CD14-positive monocyte (primary cell): ENCODE results near the gene APBA2. TPM values are rescaled to one million over a fixed set of nuclear protein-coding genes. Genes with fewer than 3 reads are reported as not detected.

Experiments
- DNase-seq, 3 donors: peaks; one replicate each; pipeline ENCODE4 v3.0.0-alpha.2; 2011 to 2022
- H2AFZ ChIP-seq: 2 replicates; pipeline ENCODE4 v1.6.0; 2012; ENCODE audit warnings: mild to moderate bottlenecking, low read depth, low read length, inconsistent platforms; ENCODE audit not compliant: insufficient read depth, poor library complexity, severe bottlenecking
- H3K27ac ChIP-seq, 2 donors: 1 replicate in 1 of 2; 2 replicates in 1 of 2; pipeline ENCODE4 v1.5.1; 2012 to 2013; ENCODE audit warnings: low read length in 2 of 2, control low read depth in 1 of 2, inconsistent platforms in 1 of 2, low read depth in 1 of 2, mild to moderate bottlenecking in 1 of 2
- H3K27me3 ChIP-seq, 2 donors: one replicate each; pipeline versions ENCODE4 v1.6.0 to v1.6.1; 2011 to 2013; ENCODE audit warnings: low read length in 2 of 2; ENCODE audit not compliant: control insufficient read depth in 2 of 2, insufficient read depth in 2 of 2
- H3K36me3 ChIP-seq, 2 donors: replicated peaks in 1 of 2; 1 replicate in 1 of 2; 2 replicates in 1 of 2; pipeline versions ENCODE4 v1.5.1 to v1.6.1; 2012 to 2013; ENCODE audit warnings: low read length in 2 of 2, control low read depth in 1 of 2, inconsistent platforms in 1 of 2, mild to moderate bottlenecking in 1 of 2; ENCODE audit not compliant: insufficient read depth in 2 of 2, control insufficient read depth in 1 of 2
- H3K4me1 ChIP-seq, 2 donors: 1 replicate in 1 of 2; 2 replicates in 1 of 2; pipeline versions ENCODE4 v1.5.1 to v1.6.1; 2012 to 2013; ENCODE audit warnings: low read length in 2 of 2, control low read depth in 1 of 2, inconsistent platforms in 1 of 2, mild to moderate bottlenecking in 1 of 2, moderate library complexity in 1 of 2; ENCODE audit not compliant: insufficient read depth in 2 of 2, control insufficient read depth in 1 of 2
- H3K4me2 ChIP-seq: replicated peaks from 2 replicates; pipeline ENCODE3; 2012; ENCODE audit warnings: low read length, moderate library complexity, mild to moderate bottlenecking; ENCODE audit not compliant: poor library complexity, severe bottlenecking; ENCODE audit errors: extremely low read depth
- H3K4me3 ChIP-seq, 3 experiments: fragments of 200-600 bp in 1 of 3; sonication (generic) in 1 of 3; replicated peaks in 1 of 3; 1 replicate in 2 of 3; 2 replicates in 1 of 3; pipeline ENCODE4 v1.5.1; 2011 to 2013; ENCODE audit warnings: low read length in 3 of 3, mild to moderate bottlenecking in 3 of 3, control low read depth in 2 of 3, low read depth in 2 of 3, inconsistent platforms in 1 of 3, moderate library complexity in 1 of 3
- H3K79me2 ChIP-seq: 2 replicates; pipeline ENCODE4 v1.6.0; 2012; ENCODE audit warnings: mild to moderate bottlenecking, control low read depth, inconsistent platforms, low read length, moderate library complexity; ENCODE audit not compliant: insufficient read depth
- H3K9ac ChIP-seq: 2 replicates; pipeline ENCODE4 v1.6.0; 2017; ENCODE audit warnings: low read length, mild to moderate bottlenecking; ENCODE audit not compliant: insufficient read depth, poor library complexity, severe bottlenecking
- H3K9me3 ChIP-seq, 2 donors: replicated peaks in 1 of 2; 1 replicate in 1 of 2; 2 replicates in 1 of 2; pipeline versions ENCODE4 v1.5.1 to v1.6.1; 2012 to 2013; ENCODE audit warnings: low read length in 2 of 2, control low read depth in 1 of 2; ENCODE audit not compliant: control insufficient read depth in 1 of 2, insufficient read depth in 1 of 2
- H4K20me1 ChIP-seq: 2 replicates; pipeline ENCODE4 v1.6.0; 2012; ENCODE audit warnings: mild to moderate bottlenecking, low read length, control low read depth, moderate library complexity; ENCODE audit not compliant: insufficient read depth
- H3K27ac Mint-ChIP-seq, 7 donors: one replicate each; pipeline ENCODE4 v1.8.0; 2020; ENCODE audit warnings: mild to moderate bottlenecking in 7 of 7, mixed read lengths in 7 of 7, moderate library complexity in 6 of 7, inconsistent platforms in 2 of 7
- H3K27me3 Mint-ChIP-seq, 3 donors: one replicate each; pipeline ENCODE4 v1.8.0; 2021 to 2022; ENCODE audit warnings: low read depth in 3 of 3, mild to moderate bottlenecking in 3 of 3, mixed read lengths in 3 of 3, moderate library complexity in 3 of 3, inconsistent platforms in 1 of 3
- H3K36me3 Mint-ChIP-seq, 2 donors: one replicate each; pipeline ENCODE4 v1.8.0; 2020; ENCODE audit warnings: mixed read lengths in 2 of 2, inconsistent platforms in 1 of 2, mild to moderate bottlenecking in 1 of 2
- H3K4me1 Mint-ChIP-seq: one replicate; pipeline ENCODE4 v1.8.0; 2020; ENCODE audit warnings: mild to moderate bottlenecking, mixed read lengths
- H3K4me3 Mint-ChIP-seq, 2 donors: one replicate each; pipeline ENCODE4 v1.8.0; 2020; ENCODE audit warnings: mild to moderate bottlenecking in 2 of 2, mixed read lengths in 2 of 2, moderate library complexity in 1 of 2
- H3K9me3 Mint-ChIP-seq, 7 donors: one replicate each; pipeline ENCODE4 v1.8.0; 2020 to 2022; ENCODE audit warnings: mixed read lengths in 7 of 7, mild to moderate bottlenecking in 6 of 7, moderate library complexity in 6 of 7, inconsistent platforms in 2 of 7
- CTCF ChIP-seq: fragments of 200-600 bp; IDR thresholded peaks from one replicate; pipeline ENCODE4 v1.8.0; 2022; ENCODE audit warnings: antibody characterized with exemption, mild to moderate bottlenecking
- WGBS: methylation state at CpG from one replicate; pipeline ENCODE4 v1.1.5; 2013; ENCODE audit warnings: missing lambda C conversion rate; ENCODE audit not compliant: insufficient coverage; 5-methylcytosine and 5-hydroxymethylcytosine counted together
- intact Hi-C, 2 donors: fragments of 100-400 bp; cut with micrococcal nuclease; formaldehyde crosslinking; loops; one replicate each; pipeline versions ENCODE4 v1.15.0 to v1.15.1; 2023
- polyA plus RNA-seq, 3 donors: library from polyadenylated mRNA; depleted of rRNA in 1 of 3; unstranded in 2 of 3; stranded (reverse) in 1 of 3; fragments of 300-500 nt in 2 of 3; fragments of >200 nt in 1 of 3; fragmentation: Illumina TruSeq in 2 of 3; gene quantifications; 1 replicate in 2 of 3; 2 replicates in 1 of 3; pipeline ENCODE4 v1.2.3, GENCODE V29; 2012 to 2021

The APBA2 gene
- polyA plus RNA-seq, 3 donors, result 0.30 TPM; not detected in 2

- no peaks in the 10 kb centered on the region for H4K20me1 ChIP-seq
- Mint-ChIP-seq H3K27me3 (peaks cover 1 to 8% (median 6%) of the 10 kb centered on the region in 3 donors), H3K36me3 (no peaks in the 10 kb centered on the region), H3K9me3 (peaks cover 5 to 21% (median 11%) of the 10 kb centered on the region in 7 donors), H3K4me1 (no peaks in the 10 kb centered on the region), H3K27ac (no peak overlapping the region), H3K4me3 (no peak overlapping the region)
- H3K9ac ChIP-seq, result no peak overlapping the region
- no peaks in the 10 kb centered on the region for H3K27me3 ChIP-seq
- H3K4me3 ChIP-seq, result no peak overlapping the region
- TF ChIP-seq CTCF, result no peak
- H3K27ac ChIP-seq, result no peak overlapping the region
- intact Hi-C loops, result no loop called here
- H3K9me3 ChIP-seq, result peaks cover 0 to 18% of the 10 kb centered on the region in 2 donors
- no peaks in the 10 kb centered on the region for H3K4me1 ChIP-seq
- DNase-seq, result no peak
- no peak overlapping the region for H3K4me2 ChIP-seq
- 94% methylated on average over 8 of the region's 8 CpGs for WGBS
- no peaks in the 10 kb centered on the region for H3K79me2 ChIP-seq
- H2AFZ ChIP-seq, result no peak overlapping the region
- H3K36me3 ChIP-seq, result no peaks in the 10 kb centered on the region
Observed at GRCh38 chr15:29053006-29053405, 167.2 kb downstream of the APBA2 start.

- 95% methylated on average over 15 of the region's 18 CpGs for WGBS
- H3K9me3 ChIP-seq, result peaks cover 0 to 18% of the 10 kb centered on the region in 2 donors
- no peaks in the 10 kb centered on the region for H3K4me1 Mint-ChIP-seq
- H3K27me3 Mint-ChIP-seq, result peaks cover 1 to 6% (median 5%) of the 10 kb centered on the region in 3 donors
- no peak for DNase-seq
- no peak overlapping the region for H3K27ac Mint-ChIP-seq
- intact Hi-C loops, result no loop called here
- H3K36me3 Mint-ChIP-seq, result no peaks in the 10 kb centered on the region
- no peaks in the 10 kb centered on the region for H3K4me1 ChIP-seq
- H4K20me1 ChIP-seq, result no peaks in the 10 kb centered on the region
- no peaks in the 10 kb centered on the region for H3K27me3 ChIP-seq
- H3K79me2 ChIP-seq, result no peaks in the 10 kb centered on the region
- H3K27ac ChIP-seq, result no peak overlapping the region
- H3K9me3 Mint-ChIP-seq, result peaks cover 5 to 16% (median 11%) of the 10 kb centered on the region in 7 donors
- H2AFZ ChIP-seq, result no peak overlapping the region
- no peak overlapping the region for H3K4me2 ChIP-seq
- TF ChIP-seq CTCF, result no peak
- no peak overlapping the region for H3K4me3 ChIP-seq
- no peak overlapping the region for H3K4me3 Mint-ChIP-seq
- no peak overlapping the region for H3K9ac ChIP-seq
- H3K36me3 ChIP-seq, result no peaks in the 10 kb centered on the region
Observed at GRCh38 chr15:29053661-29054131, 167.9 kb downstream of the APBA2 start.
